Epithelial cell of esophagus (primary cell): Measurements from ENCODE around the gene ACSF2.
"Not testable (repeated sequence)": the region's sequence is repeated elsewhere in the genome, so short reads cannot be mapped to it uniquely, and the experiment has no call there.

Source experiments
- DNase-seq: peaks from one replicate; pipeline ENCODE4 v3.0.0; 2010; ENCODE audit warnings: low read depth
- H3K4me3 ChIP-seq: 2 replicates; pipeline ENCODE4 v1.5.1; 2011; ENCODE audit warnings: mild to moderate bottlenecking, low read length, control low read depth
- CTCF ChIP-seq: IDR thresholded peaks from 2 replicates; pipeline ENCODE4 v1.5.1; 2011; ENCODE audit warnings: low read depth, mild to moderate bottlenecking, low read length, control low read depth, inconsistent platforms; ENCODE audit not compliant: insufficient read depth; ENCODE audit errors: missing control alignments

The ACSF2 gene

GRCh38 chr17:50424246-50424995, 1.6 kb upstream of the ACSF2 start:
- H3K4me3 ChIP-seq, result no peak overlapping the region
- DNase-seq, result no peak
- TF ChIP-seq CTCF, result no peak

DNA sequence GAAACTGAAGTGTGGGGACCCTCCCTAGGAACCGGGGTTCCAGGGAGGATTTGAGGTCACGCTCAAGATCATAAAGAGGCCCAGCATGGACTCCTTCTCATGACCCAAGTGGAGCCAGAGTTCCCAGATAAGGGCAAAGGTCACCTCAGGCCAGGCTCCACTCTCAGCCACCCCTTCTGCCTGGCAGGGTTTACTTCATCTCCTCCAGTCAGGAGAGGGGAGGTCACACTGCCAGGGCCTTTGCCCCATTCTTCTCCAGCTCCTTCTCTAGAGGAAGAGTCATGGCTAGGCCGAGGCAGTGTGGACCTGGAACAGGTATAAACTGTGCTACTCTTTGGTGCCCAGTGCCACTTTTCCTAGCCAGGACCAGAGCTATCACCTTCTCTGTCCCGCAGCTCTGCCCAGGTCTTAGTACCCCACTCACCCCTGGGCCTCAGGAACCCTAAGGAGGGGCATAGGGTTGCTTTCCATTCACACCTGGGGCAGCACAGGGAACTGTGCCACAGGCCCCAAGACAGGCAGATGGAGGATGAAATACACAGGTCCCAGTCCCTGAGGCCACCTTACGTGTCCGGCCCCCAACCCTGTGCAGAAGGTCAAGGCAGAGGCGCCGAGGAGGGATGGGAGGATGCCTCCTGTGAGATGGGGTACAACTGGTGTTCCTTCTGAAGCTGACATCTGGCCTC, 879 bp upstream of the ACSF2 start:
- peak overlapping the region; percentile 39 for H3K4me3 ChIP-seq
- no peak for TF ChIP-seq CTCF
- no peak for DNase-seq

DNA sequence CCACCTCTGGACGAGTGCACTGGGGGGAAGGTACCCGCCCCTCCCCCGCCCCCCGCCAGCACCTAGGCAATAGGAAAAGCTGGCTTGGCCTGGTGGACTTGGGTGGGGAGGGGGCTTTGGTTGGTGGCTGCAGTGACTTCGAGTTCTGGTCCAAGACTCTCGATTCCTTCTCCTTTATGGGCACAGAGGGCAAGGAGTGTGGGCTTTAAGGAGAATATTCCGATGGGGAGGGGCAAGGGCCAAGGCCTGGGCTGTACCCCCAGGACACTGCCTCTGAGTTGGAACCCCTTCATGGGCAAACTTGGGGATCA, 409 bp downstream of the ACSF2 start:
- H3K4me3 ChIP-seq, result peak overlapping the region; percentile 69
- TF ChIP-seq CTCF, result no peak
- DNase-seq, result no peak

GRCh38 chr17:50426814-50427787, 1.1 kb downstream of the ACSF2 start:
- DNase-seq, result peak; percentile 48
- peak overlapping the region; percentile 69 for H3K4me3 ChIP-seq
- peak; percentile 52 for TF ChIP-seq CTCF

DNA sequence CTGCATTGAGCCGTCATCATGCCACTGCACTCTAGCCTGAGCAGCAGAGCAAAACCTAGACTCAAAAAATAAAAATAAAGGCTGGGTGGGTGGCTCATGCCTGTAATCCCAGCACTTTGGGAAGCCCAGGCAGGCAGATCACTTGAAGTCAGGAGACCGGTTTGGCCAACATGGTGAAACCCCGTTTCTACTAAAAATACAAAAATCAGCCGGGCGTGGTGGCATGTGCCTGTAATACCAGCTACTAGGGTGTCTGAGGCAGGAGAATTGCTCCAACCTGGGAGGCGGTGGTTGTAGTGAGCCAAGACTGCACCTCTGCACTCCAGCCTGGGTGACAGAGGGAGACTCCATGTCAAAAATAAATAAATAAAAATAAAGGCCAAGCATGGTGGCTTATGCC, 2.1 kb downstream of the ACSF2 start:
- DNase-seq, H3K4me3 ChIP-seq: not testable (repeated sequence)

- no peak overlapping the region for H3K4me3 ChIP-seq
- peak; percentile 98 for DNase-seq
- no peak for TF ChIP-seq CTCF
These were observed 2.9 kb downstream of the ACSF2 start for GRCh38 chr17:50428831-50429424.

DNA sequence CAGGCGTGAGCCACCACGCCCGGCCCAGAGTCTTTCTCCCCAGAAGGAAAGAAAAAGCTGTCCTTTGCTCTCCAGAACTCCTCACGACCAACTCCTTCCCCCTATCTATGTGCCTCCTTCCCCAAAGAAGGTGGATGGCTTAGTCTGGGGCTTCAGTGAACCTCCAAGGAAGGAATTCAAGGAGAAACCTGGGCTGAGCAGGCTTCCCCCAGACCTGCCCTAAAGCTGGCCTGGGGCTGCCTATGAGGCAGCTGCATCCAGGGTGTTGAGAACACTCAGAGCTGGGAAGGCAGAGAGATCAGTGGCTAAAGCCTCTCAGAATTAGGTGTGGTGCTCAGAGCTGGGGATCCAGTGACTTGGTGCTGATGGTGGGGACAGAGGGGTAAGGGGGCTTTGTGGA, 3.8 kb downstream of the ACSF2 start:
- H3K4me3 ChIP-seq, result no peak overlapping the region
- no peak for TF ChIP-seq CTCF
- DNase-seq, result no peak
